Adrenal gland (tissue), 5 donors: ENCODE results near the gene SYK.

ENCODE experiments used
- CTCF ChIP-seq, 6 experiments: fragments of 450-650 bp in 4 of 6; fragments of 200-600 bp in 2 of 6; sonication (generic) in 1 of 6; IDR thresholded peaks; 1 replicate in 5 of 6; 2 replicates in 1 of 6; pipeline versions ENCODE4 v1.5.1 to v1.8.0; 2016 to 2021; ENCODE audit warnings: antibody characterized with exemption in 6 of 6, mild to moderate bottlenecking in 2 of 6, moderate library complexity in 1 of 6
- POLR2A ChIP-seq, 2 donors: fragments of 450-650 bp; IDR thresholded peaks; one replicate each; pipeline ENCODE4 v1.6.1; 2017; ENCODE audit warnings: antibody characterized with exemption in 2 of 2, mild to moderate bottlenecking in 2 of 2, moderate library complexity in 1 of 2
- donor health status: DM: no; HTN: no; CAD: no.

- TF ChIP-seq CTCF (IDR thresholded peaks at IDR 0.05) (no peak), POLR2A (IDR thresholded peaks at IDR 0.05) (no peak)
Measured at GRCh38 chr9:90774682-90775081, 26.9 kb upstream of the SYK start.
